HepG2 (cell line): ENCODE results near the gene S100A5.

Source experiments
- ESRRA ChIP-seq: sonication (generic); formaldehyde crosslinking; IDR thresholded peaks from 2 replicates; pipeline ENCODE4 v1.5.1; 2020; ENCODE audit warnings: mild to moderate bottlenecking, low read depth, missing genetic modification reagents
- TF ChIP-seq, protein P1 (sequence below), 2 experiments: IDR thresholded peaks; 2 replicates each; pipeline ENCODE4 v1.6.1; 2011 to 2012; ENCODE audit warnings: low read length in 2 of 2, borderline replicate concordance in 1 of 2, low read depth in 1 of 2, mild to moderate bottlenecking in 1 of 2, moderate library complexity in 1 of 2

DNA sequence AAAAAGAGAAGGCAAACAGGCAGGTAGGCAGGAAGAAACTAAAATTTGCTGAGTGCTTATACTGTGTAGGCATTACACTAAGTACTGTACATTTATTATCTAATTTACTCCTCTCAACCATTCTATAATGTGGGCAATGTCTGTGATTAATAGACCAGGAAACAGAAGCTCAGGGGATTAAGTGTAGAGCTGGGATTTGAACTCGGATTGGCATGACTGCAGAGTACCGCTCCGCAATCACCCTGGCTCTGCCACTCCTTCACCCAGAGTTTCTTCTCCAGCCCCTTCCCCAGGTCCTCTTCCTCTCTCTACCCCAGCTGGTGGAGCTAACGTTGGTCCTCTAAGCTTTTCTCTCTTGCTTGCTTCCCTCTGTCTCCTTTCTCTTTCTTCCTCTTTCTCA, 36.4 kb upstream of the S100A5 start:
- TF ChIP-seq, protein P1, sequence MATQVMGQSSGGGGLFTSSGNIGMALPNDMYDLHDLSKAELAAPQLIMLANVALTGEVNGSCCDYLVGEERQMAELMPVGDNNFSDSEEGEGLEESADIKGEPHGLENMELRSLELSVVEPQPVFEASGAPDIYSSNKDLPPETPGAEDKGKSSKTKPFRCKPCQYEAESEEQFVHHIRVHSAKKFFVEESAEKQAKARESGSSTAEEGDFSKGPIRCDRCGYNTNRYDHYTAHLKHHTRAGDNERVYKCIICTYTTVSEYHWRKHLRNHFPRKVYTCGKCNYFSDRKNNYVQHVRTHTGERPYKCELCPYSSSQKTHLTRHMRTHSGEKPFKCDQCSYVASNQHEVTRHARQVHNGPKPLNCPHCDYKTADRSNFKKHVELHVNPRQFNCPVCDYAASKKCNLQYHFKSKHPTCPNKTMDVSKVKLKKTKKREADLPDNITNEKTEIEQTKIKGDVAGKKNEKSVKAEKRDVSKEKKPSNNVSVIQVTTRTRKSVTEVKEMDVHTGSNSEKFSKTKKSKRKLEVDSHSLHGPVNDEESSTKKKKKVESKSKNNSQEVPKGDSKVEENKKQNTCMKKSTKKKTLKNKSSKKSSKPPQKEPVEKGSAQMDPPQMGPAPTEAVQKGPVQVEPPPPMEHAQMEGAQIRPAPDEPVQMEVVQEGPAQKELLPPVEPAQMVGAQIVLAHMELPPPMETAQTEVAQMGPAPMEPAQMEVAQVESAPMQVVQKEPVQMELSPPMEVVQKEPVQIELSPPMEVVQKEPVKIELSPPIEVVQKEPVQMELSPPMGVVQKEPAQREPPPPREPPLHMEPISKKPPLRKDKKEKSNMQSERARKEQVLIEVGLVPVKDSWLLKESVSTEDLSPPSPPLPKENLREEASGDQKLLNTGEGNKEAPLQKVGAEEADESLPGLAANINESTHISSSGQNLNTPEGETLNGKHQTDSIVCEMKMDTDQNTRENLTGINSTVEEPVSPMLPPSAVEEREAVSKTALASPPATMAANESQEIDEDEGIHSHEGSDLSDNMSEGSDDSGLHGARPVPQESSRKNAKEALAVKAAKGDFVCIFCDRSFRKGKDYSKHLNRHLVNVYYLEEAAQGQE (IDR thresholded peaks at IDR 0.05; ENCODE audit: borderline replicate concordance in 1 of 2, low read depth in 1 of 2, low read length in 2 of 2): no peak
- TF ChIP-seq ESRRA (CRISPR knock-in tag): no peak
